ENCODE results near the gene SLC25A29.

SLC25A29 gene

DNA sequence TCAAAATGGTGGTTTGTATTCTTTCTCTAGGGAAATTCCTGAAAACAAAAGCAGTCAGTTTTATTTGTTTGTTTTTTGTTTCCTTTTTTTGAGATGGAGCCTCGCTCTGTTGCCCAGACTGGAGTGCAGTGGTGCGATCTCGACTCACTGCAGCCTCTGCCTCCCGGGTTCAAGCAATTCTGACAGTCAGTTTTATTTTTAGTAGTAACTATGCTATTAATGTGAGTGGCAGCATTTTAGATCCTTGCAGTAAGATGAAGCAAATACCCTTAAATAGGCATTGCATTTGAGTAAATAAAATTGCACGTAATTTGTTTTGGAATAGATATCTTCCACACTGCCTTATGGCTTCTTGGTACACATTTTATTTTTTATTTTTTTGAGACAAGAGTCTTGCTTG, 43.7 kb downstream of the SLC25A29 start:
- TF ChIP-seq TAF1 (IDR thresholded peaks at IDR 0.05; ENCODE audit: low read depth) (no peak), NFIC (IDR thresholded peaks at IDR 0.05) (no peak), TEAD4 (IDR thresholded peaks at IDR 0.05) (no peak), ZBTB7A (IDR thresholded peaks at IDR 0.05; ENCODE audit: low read depth) (no peak), EP300 (IDR thresholded peaks at IDR 0.05; ENCODE audit: borderline replicate concordance) (no peak), YY1 (IDR thresholded peaks at IDR 0.05; ENCODE audit: low read depth) (no peak), RAD21 (IDR thresholded peaks at IDR 0.05; ENCODE audit: low read depth) (no peak), CREB1 (IDR thresholded peaks at IDR 0.05; ENCODE audit: low read depth) (no peak), FOXM1 (IDR thresholded peaks at IDR 0.05; ENCODE audit: borderline replicate concordance, low read depth) (no peak), TCF12 (IDR thresholded peaks at IDR 0.05; ENCODE audit: low read depth) (no peak), EGR1 (IDR thresholded peaks at IDR 0.05) (no peak), CEBPB (IDR thresholded peaks at IDR 0.05) (no peak)
- TF ChIP-seq, protein P1, sequence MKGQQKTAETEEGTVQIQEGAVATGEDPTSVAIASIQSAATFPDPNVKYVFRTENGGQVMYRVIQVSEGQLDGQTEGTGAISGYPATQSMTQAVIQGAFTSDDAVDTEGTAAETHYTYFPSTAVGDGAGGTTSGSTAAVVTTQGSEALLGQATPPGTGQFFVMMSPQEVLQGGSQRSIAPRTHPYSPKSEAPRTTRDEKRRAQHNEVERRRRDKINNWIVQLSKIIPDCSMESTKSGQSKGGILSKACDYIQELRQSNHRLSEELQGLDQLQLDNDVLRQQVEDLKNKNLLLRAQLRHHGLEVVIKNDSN (IDR thresholded peaks at IDR 0.05): no peak
- TF ChIP-seq, protein P2, sequence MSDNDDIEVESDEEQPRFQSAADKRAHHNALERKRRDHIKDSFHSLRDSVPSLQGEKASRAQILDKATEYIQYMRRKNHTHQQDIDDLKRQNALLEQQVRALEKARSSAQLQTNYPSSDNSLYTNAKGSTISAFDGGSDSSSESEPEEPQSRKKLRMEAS (IDR thresholded peaks at IDR 0.05): no peak
- TF ChIP-seq, protein P3, sequence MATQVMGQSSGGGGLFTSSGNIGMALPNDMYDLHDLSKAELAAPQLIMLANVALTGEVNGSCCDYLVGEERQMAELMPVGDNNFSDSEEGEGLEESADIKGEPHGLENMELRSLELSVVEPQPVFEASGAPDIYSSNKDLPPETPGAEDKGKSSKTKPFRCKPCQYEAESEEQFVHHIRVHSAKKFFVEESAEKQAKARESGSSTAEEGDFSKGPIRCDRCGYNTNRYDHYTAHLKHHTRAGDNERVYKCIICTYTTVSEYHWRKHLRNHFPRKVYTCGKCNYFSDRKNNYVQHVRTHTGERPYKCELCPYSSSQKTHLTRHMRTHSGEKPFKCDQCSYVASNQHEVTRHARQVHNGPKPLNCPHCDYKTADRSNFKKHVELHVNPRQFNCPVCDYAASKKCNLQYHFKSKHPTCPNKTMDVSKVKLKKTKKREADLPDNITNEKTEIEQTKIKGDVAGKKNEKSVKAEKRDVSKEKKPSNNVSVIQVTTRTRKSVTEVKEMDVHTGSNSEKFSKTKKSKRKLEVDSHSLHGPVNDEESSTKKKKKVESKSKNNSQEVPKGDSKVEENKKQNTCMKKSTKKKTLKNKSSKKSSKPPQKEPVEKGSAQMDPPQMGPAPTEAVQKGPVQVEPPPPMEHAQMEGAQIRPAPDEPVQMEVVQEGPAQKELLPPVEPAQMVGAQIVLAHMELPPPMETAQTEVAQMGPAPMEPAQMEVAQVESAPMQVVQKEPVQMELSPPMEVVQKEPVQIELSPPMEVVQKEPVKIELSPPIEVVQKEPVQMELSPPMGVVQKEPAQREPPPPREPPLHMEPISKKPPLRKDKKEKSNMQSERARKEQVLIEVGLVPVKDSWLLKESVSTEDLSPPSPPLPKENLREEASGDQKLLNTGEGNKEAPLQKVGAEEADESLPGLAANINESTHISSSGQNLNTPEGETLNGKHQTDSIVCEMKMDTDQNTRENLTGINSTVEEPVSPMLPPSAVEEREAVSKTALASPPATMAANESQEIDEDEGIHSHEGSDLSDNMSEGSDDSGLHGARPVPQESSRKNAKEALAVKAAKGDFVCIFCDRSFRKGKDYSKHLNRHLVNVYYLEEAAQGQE (IDR thresholded peaks at IDR 0.05; ENCODE audit: low read depth): no peak

DNA sequence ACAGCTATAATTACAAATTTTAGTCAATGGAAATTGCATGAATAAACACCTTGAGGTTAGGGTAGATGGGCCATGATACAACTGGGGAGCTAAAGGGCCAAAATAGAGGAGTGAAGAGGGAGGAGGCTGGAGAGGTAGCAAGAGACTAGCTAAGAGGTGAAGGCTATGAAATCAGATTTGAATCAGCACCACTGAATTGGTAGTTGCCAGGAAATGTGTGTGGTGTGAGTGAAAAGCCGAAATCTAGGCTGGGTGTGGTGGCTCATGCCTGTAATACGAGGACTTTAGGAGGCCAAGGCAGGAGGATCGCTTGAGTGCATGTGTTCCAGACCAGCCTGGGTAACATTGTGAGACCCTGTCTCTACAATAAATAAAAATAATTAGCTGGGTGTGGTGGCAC, 44.6 kb downstream of the SLC25A29 start:
- TF ChIP-seq, protein P1 (IDR thresholded peaks at IDR 0.05): no peak
- TF ChIP-seq CREB1 (IDR thresholded peaks at IDR 0.05; ENCODE audit: low read depth): no peak
- TF ChIP-seq CEBPB (IDR thresholded peaks at IDR 0.05): no peak
- no peak for TF ChIP-seq EP300 (IDR thresholded peaks at IDR 0.05; ENCODE audit: borderline replicate concordance)
- no peak for TF ChIP-seq TCF12 (IDR thresholded peaks at IDR 0.05; ENCODE audit: low read depth)

DNA sequence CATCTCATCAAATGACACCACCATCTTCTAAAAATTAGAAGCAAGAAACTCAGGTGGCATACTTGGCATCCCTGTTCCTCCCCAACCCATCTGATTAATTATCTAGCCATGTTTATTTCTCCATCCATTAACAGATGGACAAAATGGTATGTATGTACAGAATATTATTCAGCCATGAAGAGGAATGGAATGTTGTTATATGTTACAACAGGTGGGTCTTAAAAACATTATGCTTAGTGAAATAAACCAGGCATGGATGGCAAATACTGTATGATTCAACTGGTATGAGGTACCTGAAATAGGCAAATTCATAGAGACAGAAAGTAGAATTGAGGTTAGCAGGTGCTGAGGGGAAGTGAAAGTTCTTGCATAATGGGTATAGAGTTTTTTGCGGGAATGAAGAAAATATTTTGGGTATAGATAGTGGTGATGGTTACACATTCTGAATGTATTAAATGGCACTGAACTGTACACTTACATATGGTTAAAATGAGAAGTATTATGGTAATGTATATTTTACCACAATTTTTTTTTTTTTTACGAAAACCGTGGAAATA, 49.8 kb downstream of the SLC25A29 start:
- TF ChIP-seq, protein P1 (IDR thresholded peaks at IDR 0.05): no peak
- TF ChIP-seq ZBTB7A (IDR thresholded peaks at IDR 0.05; ENCODE audit: low read depth) (no peak), TAF1 (IDR thresholded peaks at IDR 0.05; ENCODE audit: low read depth) (no peak), EP300 (IDR thresholded peaks at IDR 0.05; ENCODE audit: borderline replicate concordance) (no peak)
- TF ChIP-seq, protein P3 (IDR thresholded peaks at IDR 0.05; ENCODE audit: low read depth): no peak

DNA sequence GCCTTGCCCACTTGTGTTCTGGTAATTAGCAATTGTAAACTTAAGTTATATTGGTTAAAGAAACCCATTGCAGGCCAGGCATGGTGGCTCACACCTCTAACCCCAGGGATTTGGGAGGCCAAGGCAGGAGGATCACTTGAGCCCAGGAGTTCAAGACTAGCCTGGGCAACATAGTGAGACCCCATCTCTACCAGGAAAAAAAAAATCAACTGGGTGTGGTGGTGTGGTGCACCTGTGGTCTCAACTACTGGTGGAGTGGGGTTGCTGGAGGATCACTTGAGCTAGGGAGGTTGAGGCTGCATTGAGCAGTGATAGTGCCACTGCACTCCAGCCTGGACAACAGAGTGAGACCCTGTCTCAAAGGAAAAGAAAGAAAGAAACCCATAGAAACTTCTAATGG, 53.6 kb downstream of the SLC25A29 start:
- TF ChIP-seq, protein P1 (IDR thresholded peaks at IDR 0.05): no peak
- no peak for TF ChIP-seq NFIC (IDR thresholded peaks at IDR 0.05)
- no peak for TF ChIP-seq TAF1 (IDR thresholded peaks at IDR 0.05; ENCODE audit: low read depth)
- TF ChIP-seq FOXM1 (IDR thresholded peaks at IDR 0.05; ENCODE audit: borderline replicate concordance, low read depth): no peak
- no peak for TF ChIP-seq CREB1 (IDR thresholded peaks at IDR 0.05; ENCODE audit: low read depth)
- no peak for TF ChIP-seq ZBTB7A (IDR thresholded peaks at IDR 0.05; ENCODE audit: low read depth)
- TF ChIP-seq YY1 (IDR thresholded peaks at IDR 0.05; ENCODE audit: low read depth): no peak
- TF ChIP-seq, protein P2 (IDR thresholded peaks at IDR 0.05): no peak
- no peak for TF ChIP-seq EP300 (IDR thresholded peaks at IDR 0.05; ENCODE audit: borderline replicate concordance)
- TF ChIP-seq TEAD4 (IDR thresholded peaks at IDR 0.05): no peak
- TF ChIP-seq, protein P3 (IDR thresholded peaks at IDR 0.05; ENCODE audit: low read depth): no peak
- TF ChIP-seq TCF12 (IDR thresholded peaks at IDR 0.05; ENCODE audit: low read depth): no peak
- TF ChIP-seq CEBPB (IDR thresholded peaks at IDR 0.05): no peak
- no peak for TF ChIP-seq RAD21 (IDR thresholded peaks at IDR 0.05; ENCODE audit: low read depth)
- TF ChIP-seq EGR1 (IDR thresholded peaks at IDR 0.05): no peak

All from Ishikawa (cell line).